Loucy (cell line): ENCODE data around the gene ITLN1.
A peak's percentile ranks its signal among the peaks of the same experiment; 100 is the strongest.

Experiments
- H2AFZ ChIP-seq: fragments of 200-600 bp; sonication (generic); 2 replicates; pipeline ENCODE4 v1.6.0; 2016; ENCODE audit warnings: antibody characterized with exemption, mild to moderate bottlenecking, low read length, moderate library complexity
- H3F3A ChIP-seq: fragments of 200-600 bp; 2 replicates; pipeline ENCODE4 v1.6.0; 2016; ENCODE audit warnings: antibody characterized with exemption, low read depth, mild to moderate bottlenecking
- H3K27me3 ChIP-seq: fragments of 200-600 bp; sonication (generic); 2 replicates; pipeline ENCODE4 v1.6.1; 2014; ENCODE audit warnings: low read length, mild to moderate bottlenecking; ENCODE audit not compliant: insufficient read depth, poor library complexity, severe bottlenecking
- H3K36me3 ChIP-seq: fragments of 200-600 bp; sonication (generic); 2 replicates; pipeline ENCODE4 v1.6.1; 2016; ENCODE audit warnings: low read length; ENCODE audit not compliant: insufficient read depth
- H3K4me1 ChIP-seq: fragments of 200-600 bp; sonication (generic); 2 replicates; pipeline ENCODE4 v1.5.1; 2014; ENCODE audit warnings: low read length, mild to moderate bottlenecking; ENCODE audit not compliant: insufficient read depth, poor library complexity, severe bottlenecking
- H3K4me2 ChIP-seq: fragments of 200-600 bp; sonication (generic); 2 replicates; pipeline ENCODE4 v1.6.0; 2014; ENCODE audit warnings: antibody characterized with exemption, low read length, low read depth, mild to moderate bottlenecking; ENCODE audit not compliant: poor library complexity, severe bottlenecking
- H3K4me3 ChIP-seq: fragments of 200-600 bp; sonication (generic); 2 replicates; pipeline ENCODE4 v1.5.1; 2014; ENCODE audit warnings: low read length, mild to moderate bottlenecking, mixed read lengths; ENCODE audit not compliant: poor library complexity, severe bottlenecking
- H3K79me2 ChIP-seq: fragments of 200-600 bp; sonication (generic); 2 replicates; pipeline ENCODE4 v1.6.1; 2014; ENCODE audit warnings: low read length; ENCODE audit not compliant: insufficient read depth
- H3K9ac ChIP-seq: fragments of 200-600 bp; sonication (generic); 2 replicates; pipeline ENCODE4 v1.6.0; 2014; ENCODE audit warnings: mild to moderate bottlenecking, low read depth, low read length, moderate library complexity; ENCODE audit not compliant: poor library complexity, severe bottlenecking
- H3K9me2 ChIP-seq: fragments of 200-600 bp; sonication (generic); replicated peaks from 2 replicates; pipeline ENCODE4 v1.6.1; 2016; ENCODE audit warnings: low read depth, low read length, mixed read lengths
- H3K9me3 ChIP-seq: fragments of 200-600 bp; sonication (generic); 2 replicates; pipeline ENCODE4 v1.6.1; 2014; ENCODE audit warnings: mild to moderate bottlenecking, antibody characterized with exemption, low read length, low read depth; ENCODE audit not compliant: insufficient read depth
- H4K20me1 ChIP-seq: fragments of 200-600 bp; sonication (generic); 2 replicates; pipeline ENCODE4 v1.6.0; 2014; ENCODE audit warnings: antibody characterized with exemption, low read length, mild to moderate bottlenecking; ENCODE audit not compliant: insufficient read depth, poor library complexity, severe bottlenecking
- EZH2phosphoT487 ChIP-seq: fragments of 200-600 bp; IDR thresholded peaks from 2 replicates; pipeline ENCODE4 v1.6.1; 2018; ENCODE audit warnings: antibody characterized with exemption, mild to moderate bottlenecking, moderate library complexity, borderline replicate concordance
- TF ChIP-seq, protein P1 (sequence below): fragments of 200-600 bp; sonication (generic); conservative IDR thresholded peaks from 2 replicates; pipeline ENCODE4 v1.5.1; 2014; ENCODE audit warnings: mild to moderate bottlenecking, antibody characterized with exemption, low read length

The ITLN1 gene

GRCh38 chr1:160862203-160863060, 22.5 kb downstream of the ITLN1 start, which contains the start of gene CD244:
TSS of gene CD244 (minus strand) at chr1:160862887. CDS start at chr1:160862677, 210 bp downstream.
- no peaks in the 10 kb centered on the region for H3K36me3 ChIP-seq
- H3K9me3 ChIP-seq, result no peaks in the 10 kb centered on the region
- H3K9ac ChIP-seq, result peak within 1 kb of the TSS; percentile 90
- TF ChIP-seq, protein P1, sequence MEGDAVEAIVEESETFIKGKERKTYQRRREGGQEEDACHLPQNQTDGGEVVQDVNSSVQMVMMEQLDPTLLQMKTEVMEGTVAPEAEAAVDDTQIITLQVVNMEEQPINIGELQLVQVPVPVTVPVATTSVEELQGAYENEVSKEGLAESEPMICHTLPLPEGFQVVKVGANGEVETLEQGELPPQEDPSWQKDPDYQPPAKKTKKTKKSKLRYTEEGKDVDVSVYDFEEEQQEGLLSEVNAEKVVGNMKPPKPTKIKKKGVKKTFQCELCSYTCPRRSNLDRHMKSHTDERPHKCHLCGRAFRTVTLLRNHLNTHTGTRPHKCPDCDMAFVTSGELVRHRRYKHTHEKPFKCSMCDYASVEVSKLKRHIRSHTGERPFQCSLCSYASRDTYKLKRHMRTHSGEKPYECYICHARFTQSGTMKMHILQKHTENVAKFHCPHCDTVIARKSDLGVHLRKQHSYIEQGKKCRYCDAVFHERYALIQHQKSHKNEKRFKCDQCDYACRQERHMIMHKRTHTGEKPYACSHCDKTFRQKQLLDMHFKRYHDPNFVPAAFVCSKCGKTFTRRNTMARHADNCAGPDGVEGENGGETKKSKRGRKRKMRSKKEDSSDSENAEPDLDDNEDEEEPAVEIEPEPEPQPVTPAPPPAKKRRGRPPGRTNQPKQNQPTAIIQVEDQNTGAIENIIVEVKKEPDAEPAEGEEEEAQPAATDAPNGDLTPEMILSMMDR, result no peak
- no peak for TF ChIP-seq EZH2phosphoT487
- H3K27me3 ChIP-seq, result no peaks in the 10 kb centered on the region
- peaks cover 10% of the 10 kb centered on the region for H3F3A ChIP-seq
- peak within 1 kb of the TSS; percentile 87 for H3K4me3 ChIP-seq
- peaks cover 67% of the 10 kb centered on the region for H3K4me1 ChIP-seq
- H3K9me2 ChIP-seq, result no peaks in the 10 kb centered on the region
- peak within 1 kb of the TSS; percentile 96 for H3K4me2 ChIP-seq
- H4K20me1 ChIP-seq, result no peaks in the 10 kb centered on the region
- peaks cover 53% of the 10 kb centered on the region for H3K79me2 ChIP-seq
- no peak within 1 kb of the TSS for H2AFZ ChIP-seq

- Histone ChIP-seq H3K9ac (peak overlapping the region; percentile 90), H3K27me3 (no peaks in the 10 kb centered on the region), H3K79me2 (peaks cover 68% of the 10 kb centered on the region), H3K4me2 (peak overlapping the region; percentile 96), H3F3A (peaks cover 13% of the 10 kb centered on the region), H3K36me3 (no peaks in the 10 kb centered on the region), H3K4me1 (peaks cover 75% of the 10 kb centered on the region), H4K20me1 (no peaks in the 10 kb centered on the region), H3K9me2 (no peaks in the 10 kb centered on the region), H3K4me3 (peak overlapping the region; percentile 87), H3K9me3 (no peaks in the 10 kb centered on the region), H2AFZ (no peak overlapping the region)
- no peak for TF ChIP-seq EZH2phosphoT487
- TF ChIP-seq, protein P1, result no peak
Observed at GRCh38 chr1:160860840-160861505, 24.0 kb downstream of the ITLN1 start.

DNA sequence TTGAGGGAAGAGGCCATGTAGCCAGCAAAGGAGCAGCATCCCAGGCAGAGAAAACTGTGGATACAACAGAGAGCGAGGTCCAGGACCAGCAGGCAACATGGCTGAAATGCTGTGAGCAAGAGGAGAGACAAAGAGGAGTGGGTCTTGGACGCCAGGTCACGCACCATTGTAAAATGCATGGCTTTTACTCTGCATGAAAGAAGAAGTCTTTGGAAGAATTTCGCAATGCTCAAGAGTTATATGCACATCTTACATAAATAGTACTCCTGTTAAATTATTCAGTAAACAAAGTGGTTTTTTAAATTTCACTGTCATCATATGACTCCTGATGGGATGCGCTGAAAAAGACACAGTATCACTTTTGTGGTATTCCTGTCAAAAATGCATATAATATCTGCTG, 25.8 kb downstream of the ITLN1 start:
- Histone ChIP-seq H3K27me3 (no peaks in the 10 kb centered on the region), H4K20me1 (no peaks in the 10 kb centered on the region), H3K36me3 (no peaks in the 10 kb centered on the region), H2AFZ (no peak overlapping the region), H3K9me3 (no peaks in the 10 kb centered on the region), H3K9ac (peak overlapping the region; percentile 90), H3K4me1 (peaks cover 77% of the 10 kb centered on the region), H3K79me2 (peaks cover 82% of the 10 kb centered on the region), H3K9me2 (no peaks in the 10 kb centered on the region), H3F3A (peaks cover 23% of the 10 kb centered on the region), H3K4me2 (peak overlapping the region; percentile 96), H3K4me3 (peak overlapping the region; percentile 87)
- TF ChIP-seq, protein P1, result no peak
- no peak for TF ChIP-seq EZH2phosphoT487
